Measurements from ENCODE around the gene COBL. TPM values are rescaled to one million over a fixed set of nuclear protein-coding genes. Genes with fewer than 3 reads are reported as not detected.

The COBL gene
- total and polyA plus RNA-seq, 10 of the 15 experiments (the other 5 are each of a cell fraction or from before 2014, with no cell fraction given) = 0.21 TPM; not detected in 9

GRCh38 chr7:51314726-51315125, 1.9 kb downstream of the COBL start:
- intact Hi-C loops (cut with micrococcal nuclease; ENCODE audit: unreplicated experiment) = no loop called here
- H3K79me2 ChIP-seq (ENCODE audit: control insufficient read depth, insufficient read depth, low read length) = no peaks in the 10 kb centered on the region
- SMC1A ChIA-PET (ENCODE audit: uncharacterized antibody, unreplicated experiment) = no interaction called here

More at GRCh38 chr7:51314726-51315125, 1.9 kb downstream of the COBL start:
- Histone ChIP-seq H4K20me1 (ENCODE audit: control insufficient read depth, insufficient read depth) (no peaks in the 10 kb centered on the region), H2AFZ (ENCODE audit: control insufficient read depth, low read depth, low read length) (no peak overlapping the region), H3K9ac (ENCODE audit: control insufficient read depth, insufficient read depth, low read length) (no peak overlapping the region), H3K9me3 (replicated peaks; ENCODE audit: control insufficient read depth, insufficient read depth, low read length) (no peaks in the 10 kb centered on the region), H3K27me3 (replicated peaks in 1 of 2; ENCODE audit: control insufficient read depth in 2 of 2, insufficient read depth in 2 of 2, low read length in 1 of 2) (peaks cover 3% of the 10 kb centered on the region in 2 experiments; a peak in 3 of 4 replicates), H3K27ac (ENCODE audit: control insufficient read depth, insufficient read depth) (no peak overlapping the region), H3K4me2 (ENCODE audit: control insufficient read depth, insufficient read depth) (no peak overlapping the region), H3K4me3 (no peak overlapping the region), H3K4me1 (ENCODE audit: control insufficient read depth, insufficient read depth, low read length) (no peaks in the 10 kb centered on the region), H3K36me3 (ENCODE audit: control insufficient read depth in 2 of 2, insufficient read depth in 2 of 2, low read length in 1 of 2) (no peaks in the 10 kb centered on the region)
- RAD21 ChIA-PET (ENCODE audit: unreplicated experiment) = no interaction called here
- DNase-seq (ENCODE audit: low read depth, low spot score) (no peak), ATAC-seq (no peak), FAIRE-seq (no peak)
- in situ Hi-C loops (cut with MboI) = no loop called here
- WGBS (ENCODE audit: insufficient coverage, insufficient replicate concordance, low lambda C conversion rate, missing lambda C conversion rate) = 49% methylated on average over 4 of the region's 4 CpGs
- no TSS peak for BruUV-seq (replicated peaks)
- TF ChIP-seq NKRF (conservative IDR thresholded peaks at IDR 0.05) (no peak), ZBTB4 (CRISPR knock-in tag; IDR thresholded peaks at IDR 0.05) (no peak), JUNB (IDR thresholded peaks at IDR 0.05) (no peak), POLR2AphosphoS5 (IDR thresholded peaks at IDR 0.05; ENCODE audit: low read length) (no peak), MTA2 (IDR thresholded peaks at IDR 0.05; ENCODE audit: low read depth) (no peak), E4F1 (IDR thresholded peaks at IDR 0.05; ENCODE audit: borderline replicate concordance, partially characterized antibody) (no peak)
- POLR2A ChIA-PET = no interaction called here
- CTCF ChIA-PET = no interaction called here

All from GM12878 (cell line).